Measurements from ENCODE around the gene SPRY4.
"Not testable (repeated sequence)": the region's sequence is repeated elsewhere in the genome, so short reads cannot be mapped to it uniquely, and the experiment has no call there.

SPRY4 gene

DNA sequence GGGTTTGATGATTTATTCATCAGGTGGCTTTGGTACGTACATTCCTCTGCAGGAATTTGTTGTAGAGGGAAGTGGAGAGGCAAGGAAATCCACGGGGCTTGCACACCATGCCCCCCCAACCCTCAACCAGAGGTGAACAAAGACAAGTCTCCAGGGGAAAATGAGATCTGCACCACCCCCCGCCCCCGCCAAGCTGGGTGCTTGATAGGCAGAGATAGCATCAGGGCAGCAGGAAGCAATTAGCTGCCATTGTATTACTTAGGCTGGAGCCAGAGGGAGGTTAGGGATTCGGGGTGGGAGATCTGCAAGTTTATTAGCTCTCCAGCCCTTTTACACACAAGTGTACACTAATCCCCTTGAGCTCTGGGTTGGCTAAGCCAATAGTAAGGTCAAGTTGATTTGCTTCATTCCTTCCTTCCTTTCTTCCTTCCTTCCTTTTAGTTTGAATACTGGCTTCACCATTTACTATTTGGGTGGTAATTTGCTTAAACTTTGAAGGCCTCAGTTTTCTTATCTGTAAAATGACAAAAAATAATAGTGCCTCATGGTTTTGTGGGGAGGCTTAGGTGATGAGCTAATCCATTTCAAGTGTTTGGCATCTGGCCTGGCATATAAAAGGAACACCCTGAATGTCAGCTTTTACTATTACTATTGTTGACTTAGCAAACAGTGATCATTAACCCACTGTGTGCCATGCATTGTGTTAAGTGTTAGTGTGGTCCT, 34.1 kb downstream of the SPRY4 start:
- DNase-seq = no peak

DNA sequence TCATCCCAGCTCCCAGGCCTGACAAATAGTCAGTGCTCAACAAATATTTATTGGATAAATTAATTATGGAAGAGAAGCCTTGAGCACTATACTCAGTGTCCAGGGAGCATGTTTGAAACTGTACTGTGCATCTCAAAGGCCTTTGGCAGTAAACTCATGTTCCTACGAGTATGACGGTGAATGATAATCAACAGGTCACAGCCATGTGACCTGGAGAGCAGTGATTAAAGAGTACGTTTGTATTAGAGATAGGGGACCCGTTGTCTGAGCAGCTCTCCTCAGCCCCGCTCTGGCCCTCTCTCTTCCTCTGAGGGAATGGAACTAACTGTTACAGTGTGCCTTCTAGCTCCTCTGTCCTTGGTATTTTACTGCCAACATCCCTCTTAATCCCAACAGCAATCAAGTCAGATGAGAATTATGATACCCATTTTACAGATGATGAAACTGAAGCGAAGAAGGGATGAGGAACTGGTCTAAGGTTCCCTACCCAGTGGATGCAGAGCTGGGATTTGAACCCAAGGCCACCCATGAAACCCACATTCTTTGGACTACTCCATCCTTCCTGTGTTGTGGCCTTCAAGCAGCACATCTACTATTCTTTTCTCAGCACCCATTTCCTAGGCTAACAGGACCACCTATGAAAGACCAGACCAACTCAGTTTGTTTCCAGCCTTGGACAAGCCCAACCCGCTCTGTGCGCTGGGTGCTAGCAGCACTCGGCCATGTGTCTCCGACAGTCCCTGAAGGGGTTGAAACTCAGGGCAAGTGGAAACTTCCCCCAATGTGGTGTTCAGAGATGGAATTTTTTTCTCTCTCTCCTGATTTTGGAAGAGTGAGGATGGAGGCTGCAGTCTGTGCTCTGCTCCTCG, 34.9 kb downstream of the SPRY4 start:
- DNase-seq = no peak

DNA sequence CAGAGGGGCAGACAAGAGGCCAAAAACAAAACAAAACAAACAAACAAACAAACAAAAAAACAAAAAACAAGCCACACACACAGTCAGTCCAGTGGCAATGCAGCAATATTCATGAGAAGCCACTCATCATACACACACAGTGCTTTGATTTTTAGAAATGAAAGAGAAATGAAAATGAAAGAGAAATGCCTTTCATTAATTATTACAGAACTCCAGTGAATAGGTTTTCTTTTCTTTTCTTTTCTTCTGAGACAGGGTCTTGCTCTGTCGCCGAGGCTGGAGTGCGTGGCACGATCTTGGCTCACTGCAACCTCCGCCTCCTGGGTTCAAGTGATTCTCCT, 36.9 kb downstream of the SPRY4 start:
- no peak for DNase-seq

DNA sequence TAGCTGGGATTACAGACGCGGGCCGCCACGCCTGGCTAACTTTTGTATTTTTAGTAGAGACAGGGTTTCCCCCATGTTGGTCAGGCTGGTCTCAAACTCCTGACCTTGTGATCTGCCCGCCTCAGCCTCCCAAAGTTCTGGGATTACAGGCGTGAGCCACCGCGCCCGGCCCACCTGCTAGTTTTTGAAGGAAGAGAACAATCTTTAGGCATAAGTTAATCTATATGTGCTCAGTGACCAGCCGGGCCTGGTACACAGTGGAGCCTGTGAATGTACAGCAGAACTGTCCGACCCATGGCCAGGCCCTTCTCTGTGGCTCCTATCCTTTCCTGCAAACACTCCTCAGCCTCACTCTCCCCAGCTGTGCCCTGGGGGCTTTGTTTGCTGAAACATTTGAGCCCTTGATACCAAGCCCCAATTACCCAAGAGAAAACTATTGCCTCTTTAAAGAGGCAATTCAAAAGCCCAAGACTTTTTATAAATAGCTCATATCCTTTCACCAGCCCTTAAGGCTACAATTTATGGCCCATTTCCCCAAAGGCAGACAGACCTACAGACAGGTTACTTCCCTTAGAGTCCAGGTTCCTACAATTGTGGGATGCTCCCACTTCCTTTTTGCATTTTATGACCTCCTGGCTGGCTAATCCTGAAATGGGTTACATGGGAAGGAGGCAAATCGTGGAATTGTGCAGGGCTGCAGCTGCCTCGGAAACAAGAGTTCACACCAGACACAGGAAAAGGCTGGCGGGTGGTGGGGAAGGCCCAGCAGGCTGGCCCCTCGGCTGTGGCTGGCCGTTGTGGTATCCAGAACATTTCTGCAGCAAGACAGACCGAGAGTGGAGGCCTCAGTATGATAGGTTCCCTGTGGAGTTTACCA, 37.5 kb downstream of the SPRY4 start:
- DNase-seq = no peak

DNA sequence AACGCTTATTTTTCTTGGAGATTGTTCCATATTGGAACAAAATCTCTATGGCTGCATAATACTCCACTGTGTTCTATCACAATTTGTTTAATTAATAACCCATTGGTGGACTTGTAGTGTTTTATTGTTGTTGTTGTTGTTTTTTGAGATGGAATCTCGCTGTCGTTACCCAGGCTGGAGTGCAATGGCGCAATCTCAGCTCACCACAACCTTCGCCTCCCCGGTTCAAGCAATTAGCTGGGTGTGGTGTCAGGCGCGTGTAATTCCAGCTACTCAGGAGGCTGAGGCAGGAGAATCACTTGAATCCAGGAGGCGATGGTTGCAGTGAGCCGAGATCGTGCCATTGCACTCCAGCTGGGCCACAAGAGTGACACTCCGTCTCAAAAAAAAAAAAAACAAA, 38.7 kb downstream of the SPRY4 start:
- no peak for DNase-seq

DNA sequence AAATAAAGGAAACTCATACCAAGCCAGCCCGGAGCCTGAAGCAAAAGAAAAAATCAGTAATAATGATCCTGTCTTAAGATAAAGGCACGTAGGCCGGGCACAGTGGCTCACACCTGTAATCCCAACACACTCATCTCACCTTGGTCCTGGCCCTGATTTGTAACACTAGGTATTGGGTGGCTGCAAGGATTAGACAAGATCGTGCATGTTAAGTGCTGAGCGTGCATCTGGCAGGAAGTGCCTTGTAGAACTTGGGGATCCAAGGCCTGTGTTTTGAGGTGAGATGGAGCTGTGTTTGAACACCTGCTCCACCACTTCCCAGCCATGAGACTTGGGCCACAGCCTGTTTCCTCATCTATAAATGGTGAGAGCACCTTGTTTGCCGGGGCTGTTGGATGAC, 41.5 kb downstream of the SPRY4 start:
- DNase-seq = no peak

DNA sequence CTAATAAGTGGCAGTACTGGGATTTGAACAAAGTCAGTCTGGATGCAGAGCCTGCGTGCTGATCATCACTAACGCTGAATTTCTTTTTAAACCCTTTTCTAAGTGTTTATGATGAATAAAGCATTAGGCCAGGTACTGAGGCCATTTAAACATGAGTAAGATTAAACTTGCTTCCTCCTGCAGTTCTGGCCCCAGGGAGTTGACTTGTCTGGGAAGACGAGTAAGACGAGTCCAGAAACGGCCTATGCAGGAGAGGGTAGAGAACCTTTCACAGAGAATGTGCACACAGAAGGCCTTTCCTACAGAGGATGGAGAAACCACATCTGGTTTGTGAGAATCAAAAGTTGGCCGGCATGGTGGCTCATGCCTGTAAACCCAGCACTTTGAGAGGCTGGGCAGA, 42.9 kb downstream of the SPRY4 start:
- DNase-seq = no peak

DNA sequence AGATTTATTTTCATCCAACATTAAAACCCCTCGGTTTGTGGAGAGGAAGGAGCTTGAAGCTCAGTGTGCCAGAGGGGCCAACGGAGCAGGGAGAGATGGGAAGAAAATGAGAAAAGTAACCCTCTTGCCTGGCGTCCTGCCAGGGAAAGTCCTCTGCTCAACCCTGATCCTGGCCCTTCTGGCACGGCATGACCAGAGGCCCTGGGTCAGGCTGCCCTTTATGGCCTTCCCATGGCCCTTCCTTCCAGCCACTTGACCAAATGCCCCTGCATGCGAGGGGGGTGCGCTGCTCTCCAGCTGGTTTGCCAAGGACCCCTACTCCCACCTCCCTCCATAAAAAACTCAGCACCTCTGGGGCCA, 43.8 kb downstream of the SPRY4 start:
- no peak for DNase-seq

DNA sequence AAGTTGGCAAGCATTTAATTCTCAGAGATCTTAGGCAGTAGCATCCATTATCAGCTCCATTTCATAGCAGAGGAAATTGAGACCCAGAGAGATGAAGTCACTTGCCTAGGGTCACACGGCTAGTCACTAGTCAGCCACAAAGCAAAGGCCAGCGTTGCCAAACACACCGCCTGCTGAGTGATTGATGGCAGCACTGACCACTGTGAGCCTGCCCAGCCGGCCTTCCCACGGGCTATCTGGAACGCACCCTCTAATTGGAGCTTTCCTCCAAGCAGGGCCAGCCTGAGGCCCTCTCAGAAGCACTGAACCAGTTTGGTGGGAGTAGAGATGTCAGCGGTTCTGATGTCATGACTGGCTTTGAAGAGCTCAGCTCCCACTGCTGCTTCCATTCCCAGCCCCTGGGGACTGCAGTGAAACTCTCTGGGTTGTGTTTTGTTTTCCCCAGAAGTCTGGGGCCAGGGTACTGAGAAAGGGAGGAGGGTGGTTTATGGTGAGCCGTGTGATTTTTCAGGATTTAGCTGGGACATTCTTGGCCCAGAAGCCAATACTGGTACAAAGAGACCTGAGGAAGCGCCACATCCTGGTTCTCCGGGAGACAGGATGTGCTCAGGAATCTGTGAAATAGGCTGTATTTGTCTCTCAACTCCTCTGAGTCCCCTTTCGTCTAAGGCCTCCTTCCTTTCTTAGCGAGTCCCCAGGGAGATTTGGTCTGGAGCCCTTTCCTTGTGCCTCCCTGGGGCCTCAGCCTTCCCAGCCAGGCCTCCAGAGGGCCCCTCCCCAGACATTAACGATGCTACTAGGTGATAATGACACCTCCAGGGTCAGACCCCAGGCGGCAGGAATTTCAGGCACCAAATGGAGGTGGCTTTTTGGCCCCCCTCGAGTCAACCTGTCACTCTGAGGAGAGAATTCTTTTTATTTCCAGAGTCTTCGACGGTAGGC, 44.5 kb downstream of the SPRY4 start:
- DNase-seq = no peak

DNA sequence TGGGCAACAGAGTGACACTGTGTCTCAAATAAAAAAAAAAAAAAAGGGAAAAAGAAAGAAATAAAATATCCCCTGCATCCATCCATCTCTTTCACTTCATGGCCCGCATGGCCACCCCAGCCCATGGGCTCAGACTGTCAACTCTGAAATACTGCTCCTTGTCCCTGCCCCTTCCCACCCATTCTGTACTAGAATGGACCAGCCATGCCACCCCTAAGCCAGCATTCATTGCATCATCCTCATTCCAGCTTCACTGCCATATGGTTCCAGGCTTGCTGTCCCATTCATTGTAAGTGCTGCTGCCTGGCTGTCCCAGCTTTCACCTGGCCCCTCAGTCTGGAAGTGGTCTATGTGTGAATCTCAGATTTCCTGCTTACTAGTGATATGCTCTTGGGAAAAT, 46.2 kb downstream of the SPRY4 start:
- DNase-seq = no peak

DNA sequence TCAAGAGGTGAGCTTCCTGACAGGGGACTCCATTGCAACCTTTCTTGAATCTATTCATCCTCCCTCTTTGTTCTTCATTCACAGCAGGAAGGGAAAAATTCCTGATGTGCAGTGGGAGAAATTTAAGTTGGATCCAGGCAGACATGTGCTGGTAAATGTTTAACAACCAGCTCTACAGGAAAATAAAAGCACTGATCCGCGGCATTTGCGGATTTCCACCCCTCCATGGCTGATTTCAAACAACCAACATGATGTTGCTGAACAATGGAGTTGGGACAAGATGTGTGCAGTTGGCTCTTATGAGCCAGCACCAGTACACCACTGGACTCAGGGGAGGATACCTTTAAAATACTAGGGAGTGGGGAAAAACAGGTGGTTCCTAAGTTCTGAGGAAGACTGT, 47.0 kb downstream of the SPRY4 start:
- DNase-seq = no peak

DNA sequence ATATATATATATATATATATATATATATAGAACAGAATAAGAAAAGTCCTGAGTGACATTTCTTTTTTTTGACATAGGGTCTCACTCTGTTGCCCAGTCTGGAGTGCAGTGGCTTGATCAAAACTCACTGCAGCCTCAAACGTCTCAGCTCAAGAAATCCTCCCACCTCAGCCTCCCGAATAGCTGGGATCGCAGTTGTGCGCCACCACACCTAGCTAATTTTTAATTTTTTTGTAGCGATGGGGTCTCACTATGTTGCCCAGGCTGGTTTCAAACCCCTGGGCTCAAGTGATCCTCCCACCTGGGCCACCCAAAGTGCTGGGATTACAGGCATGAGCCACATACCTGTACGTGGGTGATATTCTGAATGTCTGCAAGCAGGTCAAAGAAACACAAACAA, 48.3 kb downstream of the SPRY4 start:
- DNase-seq = no peak

DNA sequence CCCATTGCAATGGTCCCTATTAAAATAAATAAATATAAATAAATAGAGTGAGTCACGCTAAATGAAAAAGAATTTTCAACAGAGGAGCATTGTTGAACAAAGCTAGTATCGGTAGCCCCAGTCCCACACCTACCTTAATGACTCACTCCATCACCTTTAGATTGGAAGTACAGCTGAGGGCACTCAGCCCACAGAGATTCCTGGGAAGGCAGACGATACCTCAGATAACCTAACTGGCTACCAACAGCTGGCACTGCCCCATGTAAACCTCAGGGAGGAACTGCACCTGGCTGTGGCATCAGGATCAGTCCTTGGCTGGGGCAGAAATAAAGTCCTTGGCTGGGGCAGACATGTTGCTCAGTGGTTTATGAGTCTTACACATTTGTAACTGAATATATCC, 49.3 kb downstream of the SPRY4 start:
- DNase-seq = no peak

DNA sequence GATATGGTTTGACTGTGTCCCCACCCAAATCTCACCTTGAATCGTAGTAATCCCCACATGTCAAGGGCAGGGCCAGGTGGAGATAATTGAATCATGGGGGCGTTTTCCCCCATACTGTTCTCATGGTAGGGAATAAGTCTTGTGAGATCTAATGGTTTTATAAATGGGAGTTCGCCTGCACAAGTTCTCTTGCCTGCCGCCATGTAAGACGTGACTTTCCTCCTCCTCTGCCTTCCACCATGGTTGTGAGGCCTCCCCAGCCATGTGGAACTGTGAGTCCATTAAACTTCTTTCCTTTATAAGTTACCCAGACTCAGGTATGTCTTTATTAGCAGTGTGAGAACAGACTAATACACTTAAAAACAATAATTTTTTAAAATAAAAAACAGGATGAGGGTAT, 52.2 kb downstream of the SPRY4 start:
- DNase-seq = not testable (repeated sequence)

DNA sequence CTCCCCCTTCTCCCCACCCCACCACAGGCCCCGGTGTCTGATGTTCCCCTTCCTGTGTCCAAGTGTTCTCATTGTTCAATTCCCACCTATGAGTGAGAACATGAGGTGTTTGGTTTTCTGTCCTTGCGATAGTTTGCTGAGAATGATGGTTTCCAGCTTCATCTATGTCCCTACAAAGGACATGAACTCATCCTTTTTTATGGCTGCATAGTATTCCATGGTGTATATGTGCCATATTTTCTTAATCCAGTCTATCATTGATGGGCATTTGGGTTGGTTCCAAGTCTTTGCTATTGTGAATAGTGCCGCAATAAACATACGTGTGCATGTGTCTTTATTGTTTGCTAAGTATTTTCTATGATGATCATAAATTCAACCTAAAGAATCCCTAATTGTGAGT, 60.7 kb downstream of the SPRY4 start:
- DNase-seq = not testable (repeated sequence)

DNA sequence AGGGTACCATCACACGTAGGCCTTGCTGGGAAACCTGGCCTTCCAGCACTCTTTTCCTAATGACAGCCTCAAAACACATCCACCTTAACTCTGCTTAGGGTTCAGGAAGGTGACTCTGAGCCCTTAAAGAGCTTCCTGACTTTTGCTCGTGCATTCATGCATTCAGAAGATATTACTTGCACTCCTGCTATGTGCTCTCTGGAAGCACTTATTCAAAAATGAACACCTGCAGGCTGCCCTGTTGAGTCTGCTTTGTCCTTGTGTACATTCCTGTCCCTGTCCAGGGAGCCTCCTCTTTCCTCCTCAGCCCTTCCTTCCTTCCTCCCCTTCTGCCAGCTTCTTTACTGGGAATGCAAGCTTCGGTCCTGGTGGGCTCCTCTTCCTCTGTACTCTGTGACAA, 61.5 kb downstream of the SPRY4 start:
- no peak for DNase-seq

DNA sequence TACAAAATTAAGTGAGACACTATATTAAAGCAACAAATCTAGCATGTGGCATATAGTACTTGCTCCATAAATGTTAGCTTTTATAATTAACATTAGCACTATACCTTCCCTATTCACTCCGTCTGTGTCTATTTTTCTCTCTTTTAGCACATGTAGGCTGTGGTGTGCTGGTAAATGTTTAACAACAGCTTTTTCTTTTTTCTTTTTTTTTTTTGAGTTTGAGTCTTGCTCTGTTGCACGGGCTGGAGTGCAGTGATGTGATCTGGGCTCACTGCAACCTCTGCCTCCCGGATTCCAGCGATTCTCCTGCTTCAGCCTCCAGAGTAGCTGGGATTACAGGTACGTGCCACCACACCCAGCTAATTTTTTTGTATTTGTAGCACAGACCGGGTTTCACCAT, 62.1 kb downstream of the SPRY4 start:
- no peak for DNase-seq
